ENCODE data around the gene RBFOX1. TPM values are rescaled to one million over a fixed set of nuclear protein-coding genes. Genes with fewer than 3 reads are reported as not detected.

Gene RBFOX1
- total RNA-seq, 6 donors from 2014 or later, result not detected

DNA sequence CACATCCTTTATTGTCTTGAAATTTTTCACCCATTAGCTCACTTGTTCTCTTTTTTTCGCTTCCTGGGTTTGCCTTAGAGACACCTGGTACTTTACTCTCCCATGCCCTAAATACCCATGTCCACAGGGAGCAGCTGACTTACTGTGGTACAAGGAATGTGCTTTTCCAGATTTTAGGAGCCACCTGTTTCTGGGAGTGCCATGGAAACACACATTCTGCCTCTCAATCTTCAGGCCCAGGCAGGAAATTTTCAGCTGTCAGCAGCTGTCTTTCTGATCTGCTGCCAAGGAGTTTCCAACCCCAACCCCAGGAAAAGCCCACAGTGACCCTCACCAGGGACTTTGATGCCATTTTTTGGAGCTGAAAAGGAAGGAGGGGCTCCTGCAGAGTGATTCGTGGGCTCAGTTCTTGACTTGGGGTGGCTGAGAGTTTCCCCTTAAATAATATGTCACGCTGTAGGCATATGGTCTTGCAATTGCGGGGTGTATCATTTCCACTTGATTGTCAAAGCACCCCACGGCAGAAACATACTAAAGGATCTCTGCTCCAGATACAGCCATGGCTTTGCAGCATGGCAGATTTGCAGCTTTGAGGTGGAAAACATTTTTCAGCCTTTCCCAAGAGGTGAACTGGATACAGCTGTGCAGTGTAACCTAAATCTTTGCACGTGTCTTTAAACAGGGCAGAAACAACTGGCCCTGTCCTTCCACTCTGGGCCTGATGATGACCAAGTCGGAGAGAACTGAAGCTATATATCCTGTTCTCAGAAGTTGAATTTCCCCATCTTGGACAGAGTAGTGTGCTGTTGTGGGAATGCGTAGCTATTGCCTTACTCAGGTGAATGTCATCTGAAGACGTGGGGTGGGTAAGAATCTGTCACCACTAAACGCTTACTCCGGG lies 19.2 kb downstream of the RBFOX1 start:
- TF ChIP-seq POLR2AphosphoS5 (IDR thresholded peaks at IDR 0.05), result no peak
- no peak for TF ChIP-seq POLR2A (IDR thresholded peaks at IDR 0.05)
- no peak for TF ChIP-seq EP300 (IDR thresholded peaks at IDR 0.05)
- no peak for TF ChIP-seq CTCF (IDR thresholded peaks at IDR 0.05)
- H3K27me3 ChIP-seq, result no peaks in the 10 kb centered on the region
- H3K9me3 ChIP-seq, result no peaks in the 10 kb centered on the region
- H3K27ac ChIP-seq, result no peak overlapping the region
- no peaks in the 10 kb centered on the region for H3K4me1 ChIP-seq
- DNase-seq, result no peak
- H3K4me3 ChIP-seq, result no peak overlapping the region
- 77 to 86% methylated on average over 8 to 11 of the region's 11 CpGs for WGBS, 2 donors
- no peaks in the 10 kb centered on the region for H3K36me3 ChIP-seq
- ATAC-seq (ENCODE audit: low FRiP score in 2 of 2), result no peak

GRCh38 chr16:7355758-7356157 lies 23.1 kb downstream of the RBFOX1 start:
- H3K9me3 ChIP-seq, result no peaks in the 10 kb centered on the region
- TF ChIP-seq POLR2AphosphoS5 (IDR thresholded peaks at IDR 0.05) (no peak), POLR2A (IDR thresholded peaks at IDR 0.05) (no peak), EP300 (IDR thresholded peaks at IDR 0.05) (no peak), CTCF (IDR thresholded peaks at IDR 0.05) (no peak)
- no peak for DNase-seq
- H3K27ac ChIP-seq, result no peak overlapping the region
- no peak for ATAC-seq (ENCODE audit: low FRiP score in 2 of 2)
- no peaks in the 10 kb centered on the region for H3K27me3 ChIP-seq
- H3K4me1 ChIP-seq, result no peaks in the 10 kb centered on the region
- no peaks in the 10 kb centered on the region for H3K36me3 ChIP-seq
- 74 to 78% methylated on average over 5 of the region's 5 CpGs for WGBS, 2 donors
- H3K4me3 ChIP-seq, result no peak overlapping the region

GRCh38 chr16:7361416-7362129 lies 28.9 kb downstream of the RBFOX1 start:
- no peaks in the 10 kb centered on the region for H3K4me1 ChIP-seq
- no peaks in the 10 kb centered on the region for H3K9me3 ChIP-seq
- no peaks in the 10 kb centered on the region for H3K27me3 ChIP-seq
- no peak for DNase-seq
- ATAC-seq (ENCODE audit: low FRiP score in 2 of 2), result no peak
- H3K27ac ChIP-seq, result no peak overlapping the region
- TF ChIP-seq EP300 (IDR thresholded peaks at IDR 0.05), result no peak
- TF ChIP-seq CTCF (IDR thresholded peaks at IDR 0.05), result no peak
- no peak for TF ChIP-seq POLR2A (IDR thresholded peaks at IDR 0.05)
- no peak for TF ChIP-seq POLR2AphosphoS5 (IDR thresholded peaks at IDR 0.05)
- H3K36me3 ChIP-seq, result no peaks in the 10 kb centered on the region
- 85 to 88% methylated on average over 10 of the region's 10 CpGs for WGBS, 2 donors
- no peak overlapping the region for H3K4me3 ChIP-seq

- TF ChIP-seq POLR2AphosphoS5 (IDR thresholded peaks at IDR 0.05), result no peak
- TF ChIP-seq POLR2A (IDR thresholded peaks at IDR 0.05), result no peak
- no peak for TF ChIP-seq EP300 (IDR thresholded peaks at IDR 0.05)
- TF ChIP-seq CTCF (IDR thresholded peaks at IDR 0.05), result no peak
- 88 to 94% methylated on average over 6 of the region's 6 CpGs for WGBS, 2 donors
- no peaks in the 10 kb centered on the region for H3K4me1 ChIP-seq
- no peak for ATAC-seq (ENCODE audit: low FRiP score in 2 of 2)
- DNase-seq, result no peak
- H3K27ac ChIP-seq, result no peak overlapping the region
- H3K27me3 ChIP-seq, result no peaks in the 10 kb centered on the region
- H3K36me3 ChIP-seq, result no peaks in the 10 kb centered on the region
- H3K4me3 ChIP-seq, result no peak overlapping the region
- H3K9me3 ChIP-seq, result no peaks in the 10 kb centered on the region
These were observed 29.6 kb downstream of the RBFOX1 start for GRCh38 chr16:7362231-7362630.
